MM.1S (cell line): ENCODE measurements around the gene HOOK2.

ENCODE experiments used
- CTCF ChIP-seq: fragments of 300-600 bp; sonication (generic); IDR thresholded peaks from 2 replicates; pipeline ENCODE4 v1.5.1; 2016; ENCODE audit warnings: antibody characterized with exemption, low read length, mixed read lengths
- EZH2 ChIP-seq: fragments of 300-600 bp; sonication (generic); optimal IDR thresholded peaks from 2 replicates; pipeline ENCODE3; 2017; ENCODE audit warnings: low read depth, mild to moderate bottlenecking, antibody characterized with exemption, low read length, mixed read lengths

- no peak for TF ChIP-seq CTCF
- no peak for TF ChIP-seq EZH2
Observed at GRCh38 chr19:12723381-12723640, 52.0 kb downstream of the HOOK2 start.
